GM21786 (cell line): Measurements from ENCODE around the gene FAM184B.

Source experiments
- ATAC-seq: cut with Tn5 transposase; IDR thresholded peaks from one replicate; pipeline ENCODE4 v1.9.1; 2021; ENCODE audit not compliant: unreplicated experiment

Gene FAM184B

DNA sequence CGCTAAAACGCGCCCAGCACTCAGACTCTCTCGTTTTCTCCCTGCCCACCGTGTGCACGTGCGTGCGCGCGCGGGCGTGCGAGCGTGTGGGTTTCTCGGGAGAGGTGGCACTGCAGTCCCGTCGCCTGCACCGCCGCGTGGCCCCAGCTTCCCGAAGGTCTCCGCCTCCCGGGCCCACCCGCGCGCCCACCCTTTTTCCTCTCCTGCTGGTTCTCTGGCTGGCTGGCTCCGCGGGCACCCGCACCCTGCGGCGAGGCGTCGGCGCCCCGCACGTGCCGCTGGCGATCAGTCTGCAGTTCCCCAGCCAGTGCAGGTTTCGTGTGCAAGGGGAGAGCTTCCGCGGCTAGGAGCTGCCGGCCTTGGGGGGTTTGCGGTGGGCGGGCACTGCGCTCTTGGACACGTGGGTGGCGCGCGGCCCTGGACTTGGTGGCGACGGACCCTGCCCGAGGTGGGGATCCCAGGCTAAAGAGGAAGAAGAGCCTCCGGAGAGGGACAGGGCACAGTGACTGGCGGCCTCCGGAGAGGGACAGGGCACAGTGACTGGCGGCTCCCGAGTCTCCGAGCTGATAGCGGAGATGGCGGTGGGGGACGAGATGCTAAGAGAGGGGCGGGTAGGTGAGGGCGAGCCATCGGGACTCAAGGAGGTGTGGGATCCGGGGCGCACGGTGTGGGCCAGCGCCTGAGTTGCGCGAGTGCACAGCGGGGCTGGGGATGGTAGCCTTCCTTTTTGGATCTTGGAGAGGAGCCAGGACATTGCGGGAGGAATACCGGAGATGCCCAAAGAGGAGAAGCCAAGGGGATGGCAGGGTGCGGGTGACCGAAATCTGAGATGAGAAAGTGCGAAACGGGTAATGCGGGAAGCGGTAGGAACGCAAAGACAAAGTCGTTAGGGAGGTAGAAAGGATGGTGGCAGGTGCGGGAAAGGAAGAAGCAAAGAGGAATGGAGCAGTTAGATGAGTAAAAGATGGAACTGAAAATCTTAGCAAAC is at the start of gene FAM184B:
TSS of gene FAM184B (minus strand) at position 322 of the 988 bp plus-strand sequence. CDS start 322 bp downstream, outside the sequence.
- ATAC-seq: no peak

DNA sequence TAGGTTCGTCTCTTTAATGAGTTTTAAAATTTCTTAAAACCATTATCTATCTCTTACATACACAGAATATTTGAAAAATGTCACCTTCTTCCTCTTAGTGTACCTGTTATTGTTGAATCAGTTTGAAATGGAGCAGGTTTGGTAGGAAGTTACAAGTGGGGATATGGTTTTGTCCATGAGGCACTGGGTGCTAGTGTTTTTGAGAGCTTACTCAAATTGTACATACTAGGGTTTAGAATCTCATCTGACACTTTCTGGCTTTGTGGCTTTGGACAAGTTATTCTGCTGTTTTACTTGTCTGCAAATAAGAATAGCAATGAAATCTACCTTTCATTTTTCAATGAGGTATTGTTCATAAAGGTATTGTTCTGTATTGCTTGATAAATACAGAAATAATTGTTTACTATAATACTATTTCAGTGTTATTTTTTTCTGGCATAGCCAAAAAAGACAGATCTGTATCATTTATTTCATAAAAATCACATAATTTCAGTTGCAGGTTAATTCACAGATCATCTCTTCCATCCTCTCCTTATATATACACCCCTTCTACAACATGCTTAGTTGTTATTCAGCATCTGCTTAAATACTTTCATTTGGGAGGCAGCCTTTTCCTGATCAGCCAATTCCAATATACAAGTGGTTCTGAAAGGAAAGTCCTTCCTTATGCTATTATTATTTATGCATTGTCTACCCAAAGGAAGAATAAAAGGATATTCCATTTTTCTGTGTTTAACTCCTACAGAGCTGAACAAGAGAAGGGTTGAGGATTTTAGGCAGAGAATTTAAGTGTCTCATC is 42.6 kb upstream of the FAM184B start:
- ATAC-seq: no peak

- ATAC-seq: peak; percentile 80
These were observed 35.6 kb upstream of the FAM184B start for GRCh38 chr4:17817027-17817426.

DNA sequence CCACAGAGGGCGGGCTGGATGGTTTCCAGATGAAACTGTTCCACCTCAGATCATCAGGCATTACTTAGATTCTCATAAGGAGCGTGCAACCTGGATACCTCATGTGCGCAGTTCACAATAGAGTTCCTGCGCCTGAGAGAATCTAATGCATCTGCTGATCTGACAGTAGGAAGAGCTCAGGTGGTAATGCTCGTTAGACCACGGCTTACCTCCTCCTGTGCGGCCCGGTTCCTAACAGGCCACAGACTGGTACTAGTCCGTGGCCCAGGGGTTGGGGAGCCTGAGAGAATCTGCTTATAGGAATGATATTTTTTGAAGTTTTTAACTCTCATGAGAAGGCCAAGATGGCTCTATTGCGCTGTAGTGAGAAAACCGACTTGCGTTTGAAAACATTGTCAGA is 34.7 kb upstream of the FAM184B start:
- ATAC-seq: no peak

- no peak for ATAC-seq
These were observed 32.7 kb upstream of the FAM184B start for GRCh38 chr4:17814140-17814539.

GRCh38 chr4:17812801-17813200 is 31.4 kb upstream of the FAM184B start:
- ATAC-seq: no peak

DNA sequence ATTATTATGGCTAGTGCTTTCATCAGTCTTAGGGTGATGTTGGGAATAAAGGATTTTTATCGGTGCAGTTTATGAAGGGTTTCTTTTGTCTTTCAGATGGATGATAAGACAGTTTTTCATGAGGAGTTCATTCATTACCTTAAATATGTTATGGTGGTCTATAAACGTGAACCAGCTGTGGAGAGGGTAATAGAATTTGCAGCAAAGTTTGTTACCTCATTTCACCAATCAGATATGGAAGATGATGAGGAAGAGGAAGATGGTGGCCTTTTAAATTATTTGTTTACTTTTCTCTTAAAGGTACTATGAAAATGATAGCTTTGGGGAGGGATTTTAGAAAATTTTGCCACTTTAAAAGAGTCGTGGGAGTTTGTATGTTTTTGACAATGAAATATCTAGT is 30.7 kb upstream of the FAM184B start:
- ATAC-seq: no peak

GRCh38 chr4:17811078-17811603 is 29.7 kb upstream of the FAM184B start:
- ATAC-seq: peak; percentile 23

GRCh38 chr4:17810260-17811077 is 29.0 kb upstream of the FAM184B start, which contains the start of the genes DCAF16 and NCAPG:
TSS of gene DCAF16 (minus strand) at chr4:17810757. CDS start at chr4:17804141, 6,616 bp downstream.
TSS of gene NCAPG (plus strand) at chr4:17810979. CDS start at chr4:17811078, 99 bp downstream.
- ATAC-seq: peak; percentile 82

GRCh38 chr4:17809667-17810066 is 28.2 kb upstream of the FAM184B start:
- ATAC-seq: no peak

DNA sequence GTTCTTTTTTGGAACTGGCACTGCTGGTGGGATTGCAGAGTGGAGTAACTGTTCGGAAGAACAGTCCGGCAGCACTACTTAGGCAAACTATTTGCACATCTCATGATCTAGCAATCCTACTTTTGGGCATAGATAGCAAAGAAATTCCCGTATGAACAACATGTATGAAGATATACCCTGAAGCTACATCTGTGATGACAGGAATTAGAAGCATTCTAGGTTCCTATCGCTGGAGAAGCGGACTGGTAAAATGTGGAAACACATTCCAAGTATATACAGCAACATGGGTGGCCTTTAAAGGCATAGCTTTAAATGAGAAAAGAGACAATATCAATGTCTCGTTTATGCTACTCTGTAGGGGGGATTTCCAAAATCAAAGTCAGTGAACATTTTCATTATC is 26.0 kb upstream of the FAM184B start:
- ATAC-seq: no peak

GRCh38 chr4:17805580-17806155 is 24.2 kb upstream of the FAM184B start:
- ATAC-seq: no peak

DNA sequence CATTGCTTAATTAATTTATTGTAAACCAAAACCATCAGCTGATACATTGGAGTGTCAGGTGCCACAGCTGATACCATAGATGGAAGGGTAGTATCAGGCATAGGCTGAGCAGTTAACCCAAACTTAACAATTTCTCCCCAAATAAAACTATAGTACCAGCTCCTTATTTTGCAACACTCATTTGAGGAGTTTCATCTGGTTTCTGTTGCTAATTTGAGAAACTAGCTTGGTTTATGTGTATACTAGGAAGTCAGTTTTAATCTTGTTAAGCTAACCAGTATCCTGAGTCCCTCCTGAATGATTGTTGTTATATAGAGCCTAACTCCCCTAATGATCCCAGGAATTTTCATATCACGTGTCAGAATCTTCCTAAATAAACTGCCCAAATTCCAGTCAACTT is 16.4 kb upstream of the FAM184B start:
- no peak for ATAC-seq

- no peak for ATAC-seq
These were observed 13.3 kb upstream of the FAM184B start for GRCh38 chr4:17794730-17795129.

DNA sequence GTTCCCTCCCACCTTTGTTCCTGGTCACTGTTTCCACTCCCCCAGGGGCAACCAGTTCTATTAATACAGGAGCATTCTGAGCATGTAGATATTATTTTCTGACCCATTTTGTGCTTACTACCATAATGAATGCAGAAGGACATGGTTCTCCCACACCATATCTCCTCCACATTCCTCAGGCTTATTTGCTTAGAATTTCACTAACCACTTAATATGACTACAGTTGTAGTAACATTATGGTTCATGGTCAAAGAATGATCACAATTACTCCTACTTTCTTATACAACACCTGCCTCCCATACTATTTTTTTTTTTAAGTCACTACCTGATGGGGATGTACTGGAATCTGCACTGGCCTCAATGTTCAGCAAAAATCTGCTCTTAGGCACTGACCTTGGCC is 7.5 kb upstream of the FAM184B start:
- no peak for ATAC-seq

DNA sequence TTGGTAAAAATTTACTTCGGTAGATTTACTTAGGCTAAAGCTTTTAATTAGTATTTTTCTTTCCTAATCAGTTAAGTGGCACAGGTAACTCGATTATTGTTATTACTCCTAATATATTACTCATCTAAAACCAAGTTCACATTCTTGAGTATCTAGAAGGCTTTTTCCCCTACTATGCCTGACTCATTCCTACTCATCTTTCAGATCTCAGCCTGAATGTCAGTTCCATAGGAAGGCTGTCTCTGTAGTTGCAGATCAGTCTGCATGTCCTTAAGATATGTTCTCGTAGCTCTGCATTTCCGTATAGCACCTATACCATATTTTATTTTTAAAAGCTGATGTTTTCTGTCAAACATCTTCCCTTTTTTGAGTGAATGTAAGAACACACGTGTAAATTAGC is 5.9 kb upstream of the FAM184B start:
- ATAC-seq: no peak

DNA sequence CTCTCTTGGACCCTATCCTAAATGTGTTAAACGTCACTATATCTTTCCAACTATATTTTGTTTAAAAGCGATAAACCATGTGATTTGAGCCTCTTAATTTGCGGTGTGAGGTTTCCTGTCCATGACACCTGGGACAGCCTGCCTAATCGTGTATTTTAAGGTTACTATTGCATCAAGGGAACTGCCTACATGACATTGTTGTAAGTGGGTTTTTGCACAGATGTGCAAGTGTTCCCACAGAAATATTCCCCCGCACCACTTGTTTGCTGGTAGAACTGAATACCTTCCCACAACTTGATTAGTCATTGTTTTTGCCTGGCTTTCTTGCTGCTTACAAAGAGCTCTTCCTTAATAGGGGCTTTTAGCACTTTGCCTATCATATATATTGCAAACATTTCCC is 5.1 kb upstream of the FAM184B start:
- ATAC-seq: no peak

- no peak for ATAC-seq
These were observed 4.4 kb upstream of the FAM184B start for GRCh38 chr4:17785858-17786257.

DNA sequence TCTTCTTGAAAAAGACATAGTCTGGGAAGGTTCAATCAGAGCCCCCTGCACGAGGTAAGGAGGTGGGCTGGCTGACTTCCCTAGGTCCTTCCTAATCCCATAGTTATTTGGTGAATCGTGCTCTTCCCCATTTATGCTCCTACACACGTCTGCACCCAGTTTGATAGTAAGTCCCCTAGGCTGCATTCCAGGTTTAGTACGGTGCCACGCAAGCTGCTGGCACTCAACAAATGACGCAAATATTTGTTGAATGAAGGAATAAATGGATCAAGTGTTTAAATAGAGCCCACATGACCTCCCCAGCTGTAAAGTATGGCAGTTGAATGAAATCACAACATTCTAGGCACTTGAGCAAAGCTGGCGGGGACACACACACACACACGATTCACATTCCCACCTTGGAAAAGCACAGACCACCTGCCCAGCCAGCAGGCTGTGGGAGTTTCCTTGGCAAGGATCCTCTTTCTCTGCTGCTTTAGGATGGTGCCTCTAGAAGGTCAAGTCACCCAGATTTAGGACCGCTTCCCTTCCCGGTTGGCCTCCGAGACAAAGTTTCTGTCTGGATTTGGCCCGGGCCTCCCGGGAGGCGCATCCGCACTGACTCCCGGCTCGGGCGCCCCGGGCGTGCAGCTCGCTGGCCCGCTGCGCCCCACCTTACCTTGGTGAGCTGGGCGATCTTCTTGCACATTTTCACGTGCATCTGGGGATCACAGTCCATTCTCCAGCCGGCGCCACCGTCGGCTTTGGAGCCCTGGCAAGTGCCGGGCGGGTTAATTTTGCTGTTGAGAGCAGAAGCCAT is 721 bp downstream of the FAM184B start:
- ATAC-seq: no peak
